Chondrocyte (in vitro differentiated cells): ENCODE measurements around the gene DLEC1. TPM values are rescaled to one million over a fixed set of nuclear protein-coding genes. Genes with fewer than 3 reads are reported as not detected.

Experiments
- DNase-seq: peaks from one replicate; pipeline ENCODE4 v3.0.0; 2021; ENCODE audit warnings: mixed read lengths, low spot score
- H3K27ac Mint-ChIP-seq: one replicate; pipeline ENCODE4 v1.8.0; 2021; ENCODE audit warnings: mild to moderate bottlenecking, moderate library complexity, mixed read lengths; ENCODE audit not compliant: unreplicated experiment
- H3K27me3 Mint-ChIP-seq: 2 replicates; pipeline ENCODE4 v1.8.0; 2021; ENCODE audit warnings: low read depth, mixed read lengths
- H3K36me3 Mint-ChIP-seq: 2 replicates; pipeline ENCODE4 v1.8.0; 2021; ENCODE audit warnings: low read depth, mixed read lengths
- H3K4me1 Mint-ChIP-seq: 2 replicates; pipeline ENCODE4 v1.8.0; 2021; ENCODE audit warnings: low read depth, mild to moderate bottlenecking, mixed read lengths
- H3K4me3 Mint-ChIP-seq: one replicate; pipeline ENCODE4 v1.8.0; 2021; ENCODE audit warnings: mild to moderate bottlenecking, moderate library complexity, mixed read lengths; ENCODE audit not compliant: unreplicated experiment
- H3K9me3 Mint-ChIP-seq: 2 replicates; pipeline ENCODE4 v1.8.0; 2021; ENCODE audit warnings: low read depth, mixed read lengths
- CTCF ChIP-seq: fragments of 200-600 bp; sonication (generic); IDR thresholded peaks from 2 replicates; pipeline ENCODE4 v1.5.0; 2021; ENCODE audit warnings: antibody characterized with exemption, mild to moderate bottlenecking, moderate library complexity
- total RNA-seq: library from RNA; stranded (reverse); gene quantifications from 3 replicates; pipeline ENCODE4 v1.2.1, GENCODE V29; 2021

Gene DLEC1
- total RNA-seq, 1 donor from 2014 or later = 0.17 TPM

- Mint-ChIP-seq H3K4me1 (no peaks in the 10 kb centered on the region), H3K9me3 (peaks cover 14% of the 10 kb centered on the region), H3K4me3 (no peak overlapping the region), H3K27ac (no peak overlapping the region), H3K27me3 (peaks cover 21% of the 10 kb centered on the region), H3K36me3 (peaks cover 2% of the 10 kb centered on the region)
- no peak for TF ChIP-seq CTCF
- no peak for DNase-seq
Measured at GRCh38 chr3:38105525-38105924, 66.5 kb downstream of the DLEC1 start.

- Mint-ChIP-seq H3K4me3 (no peak overlapping the region), H3K4me1 (no peaks in the 10 kb centered on the region), H3K27ac (no peak overlapping the region)
Measured at GRCh38 chr3:38107911-38108648, 69.1 kb downstream of the DLEC1 start.

GRCh38 chr3:38108649-38109579 is 69.9 kb downstream of the DLEC1 start:
- H3K4me3 Mint-ChIP-seq = no peak overlapping the region
- no peaks in the 10 kb centered on the region for H3K36me3 Mint-ChIP-seq
- no peak for DNase-seq
- H3K4me1 Mint-ChIP-seq = no peaks in the 10 kb centered on the region
- peaks cover 3% of the 10 kb centered on the region for H3K27me3 Mint-ChIP-seq
- H3K9me3 Mint-ChIP-seq = peaks cover 14% of the 10 kb centered on the region
- no peak overlapping the region for H3K27ac Mint-ChIP-seq
- TF ChIP-seq CTCF = no peak

More at GRCh38 chr3:38107911-38108648, 69.1 kb downstream of the DLEC1 start:
- DNase-seq = no peak
- TF ChIP-seq CTCF = no peak
- peaks cover under 1% of the 10 kb centered on the region for H3K36me3 Mint-ChIP-seq
- H3K27me3 Mint-ChIP-seq = peaks cover 10% of the 10 kb centered on the region
- H3K9me3 Mint-ChIP-seq = peaks cover 14% of the 10 kb centered on the region

- peaks cover 3% of the 10 kb centered on the region for H3K27me3 Mint-ChIP-seq
- H3K27ac Mint-ChIP-seq = no peak overlapping the region
- H3K9me3 Mint-ChIP-seq = peaks cover 10% of the 10 kb centered on the region
- TF ChIP-seq CTCF = no peak
- H3K4me1 Mint-ChIP-seq = no peaks in the 10 kb centered on the region
- DNase-seq = no peak
- no peak overlapping the region for H3K4me3 Mint-ChIP-seq
- H3K36me3 Mint-ChIP-seq = no peaks in the 10 kb centered on the region
Measured at GRCh38 chr3:38109580-38110313, 70.7 kb downstream of the DLEC1 start.
